ENCODE results near the gene ZNF683. TPM values are rescaled to one million over a fixed set of nuclear protein-coding genes. Genes with fewer than 3 reads are reported as not detected.

Gene ZNF683
- total and polyA plus RNA-seq, 9 of the 15 experiments (the other 6 are each of a cell fraction or from before 2014, with no cell fraction given) = not detected

- no peak for TF ChIP-seq RNF219 (CRISPR knock-in tag; IDR thresholded peaks at IDR 0.05)
- no peak for TF ChIP-seq ZC3H8 (IDR thresholded peaks at IDR 0.05)
- peak; percentile 31; the same call in 1 of the 2 replicates for TF ChIP-seq PKNOX1 (IDR thresholded peaks at IDR 0.05)
- TF ChIP-seq ZNF253 (CRISPR knock-in tag; conservative IDR thresholded peaks at IDR 0.05) = no peak
- peak; percentile 100 for TF ChIP-seq MGA (IDR thresholded peaks at IDR 0.05)
- peak; percentile 64; the same call in 1 of the 2 replicates for TF ChIP-seq ZNF354B (CRISPR knock-in tag; IDR thresholded peaks at IDR 0.05)
- TF ChIP-seq ZNF3 (CRISPR knock-in tag; IDR thresholded peaks at IDR 0.05) = no peak
- peak; percentile 82 for TF ChIP-seq E2F8 (IDR thresholded peaks at IDR 0.05; ENCODE audit: low read depth, partially characterized antibody)
- no peak; the same call in 1 of the 2 replicates for TF ChIP-seq ZNF384 (IDR thresholded peaks at IDR 0.05; ENCODE audit: low read depth, low read length)
- TF ChIP-seq ZNF212 (CRISPR knock-in tag; IDR thresholded peaks at IDR 0.05) = peak; percentile 90; the same call in 1 of the 2 replicates
These were observed 35.9 kb downstream of the ZNF683 start (continued) for GRCh38 chr1:26336477-26337205.
